Measurements from ENCODE around the gene RGS7.
A peak's percentile ranks its signal among the peaks of the same experiment; 100 is the strongest.
"Not testable (repeated sequence)": the region's sequence is repeated elsewhere in the genome, so short reads cannot be mapped to it uniquely, and the experiment has no call there.

The RGS7 gene

GRCh38 chr1:240792915-240793529 lies 564.0 kb downstream of the RGS7 start:
- H3K27ac ChIP-seq, result no peak overlapping the region
- no peak for DNase-seq (ENCODE audit: low spot score)
- CTCF ChIA-PET, result no interaction called here
- POLR2A ChIA-PET (ENCODE audit: low non-redundant PET), result no interaction called here
- TF ChIP-seq CTCF (conservative IDR thresholded peaks at IDR 0.05; ENCODE audit: low read depth), result no peak

- no peak for DNase-seq (ENCODE audit: low spot score)
- CTCF ChIA-PET, result no interaction called here
- no peak for TF ChIP-seq CTCF (conservative IDR thresholded peaks at IDR 0.05; ENCODE audit: low read depth)
- H3K27ac ChIP-seq, result no peak overlapping the region
- POLR2A ChIA-PET (ENCODE audit: low non-redundant PET), result no interaction called here
These were observed 566.1 kb downstream of the RGS7 start for GRCh38 chr1:240790856-240791255.

- DNase-seq (ENCODE audit: low spot score), result no peak
- POLR2A ChIA-PET (ENCODE audit: low non-redundant PET), result no interaction called here
- CTCF ChIA-PET, result no interaction called here
- no peak overlapping the region for H3K27ac ChIP-seq
- TF ChIP-seq CTCF (conservative IDR thresholded peaks at IDR 0.05; ENCODE audit: low read depth), result no peak
These were observed 570.1 kb downstream of the RGS7 start for GRCh38 chr1:240786880-240787279.

GRCh38 chr1:240784776-240785175 lies 572.2 kb downstream of the RGS7 start:
- CTCF ChIA-PET, result no interaction called here
- no peak for DNase-seq (ENCODE audit: low spot score)
- no peak for TF ChIP-seq CTCF (conservative IDR thresholded peaks at IDR 0.05; ENCODE audit: low read depth)
- H3K27ac ChIP-seq, result no peak overlapping the region
- POLR2A ChIA-PET (ENCODE audit: low non-redundant PET), result no interaction called here

GRCh38 chr1:240783728-240784137 lies 573.3 kb downstream of the RGS7 start:
- POLR2A ChIA-PET (ENCODE audit: low non-redundant PET); H3K27ac ChIP-seq: not testable (repeated sequence)
- CTCF ChIA-PET, result interaction anchor here (0.6 to 0.7 kb wide), 3 partner anchors 16 to 287 kb away, joined by 3 to 4 read pairs (median 3); no protein-coding TSS in a partner anchor
- peak; percentile 80 for DNase-seq (ENCODE audit: low spot score)

- ChIA-PET CTCF (interaction anchor here (0.6 to 0.7 kb wide), 2 partner anchors 55 to 712 kb away, joined by 3 read pairs; no protein-coding TSS in a partner anchor), POLR2A (ENCODE audit: low non-redundant PET) (no interaction called here)
- peak; percentile 27 for DNase-seq (ENCODE audit: low spot score)
- H3K27ac ChIP-seq, result no peak overlapping the region
- TF ChIP-seq CTCF (conservative IDR thresholded peaks at IDR 0.05; ENCODE audit: low read depth), result no peak
These were observed 580.8 kb downstream of the RGS7 start for GRCh38 chr1:240776237-240776636.

- POLR2A ChIA-PET (ENCODE audit: low non-redundant PET), result no interaction called here
- DNase-seq (ENCODE audit: low spot score), result no peak
- no peak overlapping the region for H3K27ac ChIP-seq
- no peak for TF ChIP-seq CTCF (conservative IDR thresholded peaks at IDR 0.05; ENCODE audit: low read depth)
- CTCF ChIA-PET, result no interaction called here
These were observed 584.9 kb downstream of the RGS7 start for GRCh38 chr1:240772131-240772530.
